ENCODE measurements around the gene CNTN4.

The CNTN4 gene

GRCh38 chr3:3081381-3082233, 982.9 kb downstream of the CNTN4 start:
- DNase-seq (no peak), ATAC-seq (ENCODE audit: insufficient read depth, low read depth) (no peak)
- H3K27me3 ChIP-seq (ENCODE audit: insufficient read depth, low read length, poor library complexity) = no peaks in the 10 kb centered on the region
- TF ChIP-seq, protein P1, sequence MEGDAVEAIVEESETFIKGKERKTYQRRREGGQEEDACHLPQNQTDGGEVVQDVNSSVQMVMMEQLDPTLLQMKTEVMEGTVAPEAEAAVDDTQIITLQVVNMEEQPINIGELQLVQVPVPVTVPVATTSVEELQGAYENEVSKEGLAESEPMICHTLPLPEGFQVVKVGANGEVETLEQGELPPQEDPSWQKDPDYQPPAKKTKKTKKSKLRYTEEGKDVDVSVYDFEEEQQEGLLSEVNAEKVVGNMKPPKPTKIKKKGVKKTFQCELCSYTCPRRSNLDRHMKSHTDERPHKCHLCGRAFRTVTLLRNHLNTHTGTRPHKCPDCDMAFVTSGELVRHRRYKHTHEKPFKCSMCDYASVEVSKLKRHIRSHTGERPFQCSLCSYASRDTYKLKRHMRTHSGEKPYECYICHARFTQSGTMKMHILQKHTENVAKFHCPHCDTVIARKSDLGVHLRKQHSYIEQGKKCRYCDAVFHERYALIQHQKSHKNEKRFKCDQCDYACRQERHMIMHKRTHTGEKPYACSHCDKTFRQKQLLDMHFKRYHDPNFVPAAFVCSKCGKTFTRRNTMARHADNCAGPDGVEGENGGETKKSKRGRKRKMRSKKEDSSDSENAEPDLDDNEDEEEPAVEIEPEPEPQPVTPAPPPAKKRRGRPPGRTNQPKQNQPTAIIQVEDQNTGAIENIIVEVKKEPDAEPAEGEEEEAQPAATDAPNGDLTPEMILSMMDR (IDR thresholded peaks at IDR 0.05; ENCODE audit: borderline replicate concordance, extremely low read depth, low read length, poor library complexity, severe bottlenecking) = no peak
- no peak for TF ChIP-seq EZH2 (IDR thresholded peaks at IDR 0.05; ENCODE audit: borderline replicate concordance, low read depth, low read length, severe bottlenecking)
- H3K4me2 ChIP-seq (ENCODE audit: insufficient read depth, low read length) = no peak overlapping the region
- H2AFZ ChIP-seq (ENCODE audit: low read depth, low read length) = no peak overlapping the region
- H3K79me2 ChIP-seq (ENCODE audit: insufficient read depth, low read length) = no peaks in the 10 kb centered on the region
- no peaks in the 10 kb centered on the region for H3K36me3 ChIP-seq (ENCODE audit: insufficient read depth, low read length)
- H3K27ac ChIP-seq (ENCODE audit: low read length) = no peak overlapping the region
- no peaks in the 10 kb centered on the region for H4K20me1 ChIP-seq (ENCODE audit: insufficient read depth, low read length)
- no peak overlapping the region for H3K4me3 ChIP-seq (ENCODE audit: low read depth in 1 of 2, low read length in 2 of 2)
- H3K9me3 ChIP-seq (ENCODE audit: insufficient read depth, low read length, severe bottlenecking) = no peaks in the 10 kb centered on the region
- no peaks in the 10 kb centered on the region for H3K4me1 ChIP-seq (ENCODE audit: insufficient read depth, low read length)
- H3K9ac ChIP-seq (ENCODE audit: low read depth, low read length) = no peak overlapping the region

DNA sequence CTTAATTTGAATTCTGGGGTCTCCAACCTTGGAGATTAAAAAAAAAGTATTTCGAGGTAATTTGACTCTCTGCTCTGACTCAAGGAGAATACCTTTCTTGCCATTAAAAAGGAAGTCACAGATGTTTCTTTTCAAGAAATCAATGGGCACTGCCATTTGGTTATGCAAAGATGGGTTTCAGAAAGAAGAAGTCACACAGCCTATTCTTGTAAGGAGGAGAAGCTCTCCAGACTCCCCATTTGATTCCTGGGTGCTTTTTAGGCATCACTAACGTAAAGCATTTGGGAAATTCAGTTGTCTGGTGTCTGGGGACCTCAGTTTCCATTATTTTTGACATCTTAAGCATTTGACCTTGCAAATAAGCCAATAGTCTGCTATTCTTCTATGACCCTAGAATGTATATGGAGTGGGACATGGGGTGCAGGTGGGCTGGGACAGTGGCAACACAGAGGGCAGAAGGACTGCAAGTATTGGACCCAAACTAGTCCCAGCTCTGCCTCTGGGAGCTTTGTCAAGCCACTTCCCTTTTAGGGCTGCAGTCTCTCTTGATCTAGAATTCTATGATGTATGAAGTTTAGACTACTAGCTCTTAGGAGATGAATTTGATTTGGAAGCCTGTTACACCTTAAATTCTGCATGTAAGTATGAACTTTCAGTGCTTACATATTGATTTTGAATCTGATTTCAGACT, 983.7 kb downstream of the CNTN4 start:
- ATAC-seq (ENCODE audit: insufficient read depth, low read depth) (no peak), DNase-seq (no peak)
- H3K4me3 ChIP-seq (ENCODE audit: low read depth in 1 of 2, low read length in 2 of 2) = no peak overlapping the region
- H3K4me2 ChIP-seq (ENCODE audit: insufficient read depth, low read length) = no peak overlapping the region
- no peaks in the 10 kb centered on the region for H3K9me3 ChIP-seq (ENCODE audit: insufficient read depth, low read length, severe bottlenecking)
- TF ChIP-seq EZH2 (IDR thresholded peaks at IDR 0.05; ENCODE audit: borderline replicate concordance, low read depth, low read length, severe bottlenecking) = no peak
- TF ChIP-seq, protein P1 (IDR thresholded peaks at IDR 0.05; ENCODE audit: borderline replicate concordance, extremely low read depth, low read length, poor library complexity, severe bottlenecking) = no peak
- H3K27me3 ChIP-seq (ENCODE audit: insufficient read depth, low read length, poor library complexity) = no peaks in the 10 kb centered on the region
- no peak overlapping the region for H3K27ac ChIP-seq (ENCODE audit: low read length)
- H3K4me1 ChIP-seq (ENCODE audit: insufficient read depth, low read length) = no peaks in the 10 kb centered on the region
- no peaks in the 10 kb centered on the region for H4K20me1 ChIP-seq (ENCODE audit: insufficient read depth, low read length)
- no peaks in the 10 kb centered on the region for H3K79me2 ChIP-seq (ENCODE audit: insufficient read depth, low read length)
- H2AFZ ChIP-seq (ENCODE audit: low read depth, low read length) = no peak overlapping the region
- no peak overlapping the region for H3K9ac ChIP-seq (ENCODE audit: low read depth, low read length)
- no peaks in the 10 kb centered on the region for H3K36me3 ChIP-seq (ENCODE audit: insufficient read depth, low read length)

GRCh38 chr3:3084890-3085289, 986.2 kb downstream of the CNTN4 start:
- DNase-seq (no peak), ATAC-seq (ENCODE audit: insufficient read depth, low read depth) (no peak)
- no peak overlapping the region for H3K27ac ChIP-seq (ENCODE audit: low read length)
- H3K9me3 ChIP-seq (ENCODE audit: insufficient read depth, low read length, severe bottlenecking) = no peaks in the 10 kb centered on the region
- H3K4me1 ChIP-seq (ENCODE audit: insufficient read depth, low read length) = no peaks in the 10 kb centered on the region
- H3K4me2 ChIP-seq (ENCODE audit: insufficient read depth, low read length) = no peak overlapping the region
- no peak overlapping the region for H3K4me3 ChIP-seq (ENCODE audit: low read depth in 1 of 2, low read length in 2 of 2)
- no peak overlapping the region for H3K9ac ChIP-seq (ENCODE audit: low read depth, low read length)
- H3K36me3 ChIP-seq (ENCODE audit: insufficient read depth, low read length) = no peaks in the 10 kb centered on the region
- no peaks in the 10 kb centered on the region for H3K27me3 ChIP-seq (ENCODE audit: insufficient read depth, low read length, poor library complexity)
- H3K79me2 ChIP-seq (ENCODE audit: insufficient read depth, low read length) = no peaks in the 10 kb centered on the region
- H4K20me1 ChIP-seq (ENCODE audit: insufficient read depth, low read length) = no peaks in the 10 kb centered on the region
- H2AFZ ChIP-seq (ENCODE audit: low read depth, low read length) = no peak overlapping the region
- no peak for TF ChIP-seq EZH2 (IDR thresholded peaks at IDR 0.05; ENCODE audit: borderline replicate concordance, low read depth, low read length, severe bottlenecking)
- TF ChIP-seq, protein P1 (IDR thresholded peaks at IDR 0.05; ENCODE audit: borderline replicate concordance, extremely low read depth, low read length, poor library complexity, severe bottlenecking) = no peak

Data from DND-41 (cell line).